Measurements from ENCODE around the gene KCTD3. TPM values are rescaled to one million over a fixed set of nuclear protein-coding genes. Genes with fewer than 3 reads are reported as not detected.

The KCTD3 gene
- total and polyA plus RNA-seq, 2 of the 13 experiments (the other 11 are each of a cell fraction or from before 2014, with no cell fraction given), result 49.8 to 68.1 TPM

DNA sequence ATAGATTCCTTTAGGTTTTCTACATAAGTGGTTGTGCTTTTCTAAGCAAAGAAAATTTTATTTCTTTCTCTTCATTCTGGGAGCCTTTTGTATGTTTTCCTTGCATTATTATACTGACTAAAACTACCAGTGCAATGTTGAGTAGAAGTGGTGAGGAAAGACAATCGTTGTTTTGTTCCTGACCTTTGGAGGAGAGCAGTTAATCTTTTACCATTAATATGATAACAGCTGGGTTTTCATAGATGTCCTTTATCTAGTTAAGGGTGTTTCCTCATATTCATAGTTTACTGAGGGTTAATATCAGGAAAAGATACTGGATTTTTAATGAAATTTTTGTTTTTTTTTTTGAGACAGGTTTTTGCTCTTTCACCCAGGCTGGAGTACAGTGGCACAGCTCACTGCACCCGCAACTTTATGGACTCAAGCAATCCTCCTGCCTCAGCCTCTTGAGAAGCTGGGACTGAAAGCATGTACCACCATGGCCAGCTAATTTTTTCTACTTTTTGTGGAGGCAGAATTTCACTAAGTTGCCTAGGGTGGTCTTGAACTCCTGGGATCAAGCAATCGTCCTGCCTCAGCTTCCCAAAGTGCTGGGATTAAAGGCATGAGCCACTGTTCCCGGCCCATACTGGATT is 9.0 kb upstream of the KCTD3 start (continued):
- TF ChIP-seq ZNF44 (CRISPR knock-in tag; IDR thresholded peaks at IDR 0.05) (no peak), HNRNPH1 (optimal IDR thresholded peaks at IDR 0.05; ENCODE audit: low read depth, low read length) (no peak), CEBPZ (IDR thresholded peaks at IDR 0.05; ENCODE audit: low read length) (no peak), ZNF614 (CRISPR knock-in tag; IDR thresholded peaks at IDR 0.05; ENCODE audit: borderline replicate concordance) (no peak), POLR2G (IDR thresholded peaks at IDR 0.05; ENCODE audit: low read depth, low read length) (no peak), POLR2AphosphoS5 (IDR thresholded peaks at IDR 0.05; ENCODE audit: low read depth, low read length) (0 out of 2 replicates have a peak, but pooled peaks have one; percentile 28), KLF6 (CRISPR knock-in tag; IDR thresholded peaks at IDR 0.05) (no peak), ESRRA (CRISPR knock-in tag; IDR thresholded peaks at IDR 0.05; ENCODE audit: low read depth) (no peak), MYNN (CRISPR knock-in tag; IDR thresholded peaks at IDR 0.05; ENCODE audit: low read depth) (no peak), ZNF10 (CRISPR knock-in tag; IDR thresholded peaks at IDR 0.05; ENCODE audit: borderline replicate concordance, low read depth) (no peak), AGO2 (optimal IDR thresholded peaks at IDR 0.05; ENCODE audit: low read depth, low read length) (no peak), NR2F2 (IDR thresholded peaks at IDR 0.05; ENCODE audit: borderline replicate concordance, low read depth) (no peak), ZFP37 (CRISPR knock-in tag; IDR thresholded peaks at IDR 0.05; ENCODE audit: borderline replicate concordance) (no peak), ZNF337 (CRISPR knock-in tag; IDR thresholded peaks at IDR 0.05; ENCODE audit: borderline replicate concordance, low read depth) (no peak), ZNF569 (CRISPR knock-in tag; IDR thresholded peaks at IDR 0.05; ENCODE audit: borderline replicate concordance) (no peak), ZFP1 (CRISPR knock-in tag; IDR thresholded peaks at IDR 0.05) (peak; percentile 87; the same call in 1 of the 2 replicates), ATM (IDR thresholded peaks at IDR 0.05; ENCODE audit: borderline replicate concordance) (no peak), ZNF383 (CRISPR knock-in tag; IDR thresholded peaks at IDR 0.05; ENCODE audit: borderline replicate concordance) (no peak)
- TF ChIP-seq, protein P1, sequence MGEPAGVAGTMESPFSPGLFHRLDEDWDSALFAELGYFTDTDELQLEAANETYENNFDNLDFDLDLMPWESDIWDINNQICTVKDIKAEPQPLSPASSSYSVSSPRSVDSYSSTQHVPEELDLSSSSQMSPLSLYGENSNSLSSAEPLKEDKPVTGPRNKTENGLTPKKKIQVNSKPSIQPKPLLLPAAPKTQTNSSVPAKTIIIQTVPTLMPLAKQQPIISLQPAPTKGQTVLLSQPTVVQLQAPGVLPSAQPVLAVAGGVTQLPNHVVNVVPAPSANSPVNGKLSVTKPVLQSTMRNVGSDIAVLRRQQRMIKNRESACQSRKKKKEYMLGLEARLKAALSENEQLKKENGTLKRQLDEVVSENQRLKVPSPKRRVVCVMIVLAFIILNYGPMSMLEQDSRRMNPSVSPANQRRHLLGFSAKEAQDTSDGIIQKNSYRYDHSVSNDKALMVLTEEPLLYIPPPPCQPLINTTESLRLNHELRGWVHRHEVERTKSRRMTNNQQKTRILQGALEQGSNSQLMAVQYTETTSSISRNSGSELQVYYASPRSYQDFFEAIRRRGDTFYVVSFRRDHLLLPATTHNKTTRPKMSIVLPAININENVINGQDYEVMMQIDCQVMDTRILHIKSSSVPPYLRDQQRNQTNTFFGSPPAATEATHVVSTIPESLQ (CRISPR knock-in tag; conservative IDR thresholded peaks at IDR 0.05), result no peak
- TF ChIP-seq, protein P2, sequence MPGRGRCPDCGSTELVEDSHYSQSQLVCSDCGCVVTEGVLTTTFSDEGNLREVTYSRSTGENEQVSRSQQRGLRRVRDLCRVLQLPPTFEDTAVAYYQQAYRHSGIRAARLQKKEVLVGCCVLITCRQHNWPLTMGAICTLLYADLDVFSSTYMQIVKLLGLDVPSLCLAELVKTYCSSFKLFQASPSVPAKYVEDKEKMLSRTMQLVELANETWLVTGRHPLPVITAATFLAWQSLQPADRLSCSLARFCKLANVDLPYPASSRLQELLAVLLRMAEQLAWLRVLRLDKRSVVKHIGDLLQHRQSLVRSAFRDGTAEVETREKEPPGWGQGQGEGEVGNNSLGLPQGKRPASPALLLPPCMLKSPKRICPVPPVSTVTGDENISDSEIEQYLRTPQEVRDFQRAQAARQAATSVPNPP (CRISPR knock-in tag; IDR thresholded peaks at IDR 0.05), result no peak
- TF ChIP-seq, protein P3, sequence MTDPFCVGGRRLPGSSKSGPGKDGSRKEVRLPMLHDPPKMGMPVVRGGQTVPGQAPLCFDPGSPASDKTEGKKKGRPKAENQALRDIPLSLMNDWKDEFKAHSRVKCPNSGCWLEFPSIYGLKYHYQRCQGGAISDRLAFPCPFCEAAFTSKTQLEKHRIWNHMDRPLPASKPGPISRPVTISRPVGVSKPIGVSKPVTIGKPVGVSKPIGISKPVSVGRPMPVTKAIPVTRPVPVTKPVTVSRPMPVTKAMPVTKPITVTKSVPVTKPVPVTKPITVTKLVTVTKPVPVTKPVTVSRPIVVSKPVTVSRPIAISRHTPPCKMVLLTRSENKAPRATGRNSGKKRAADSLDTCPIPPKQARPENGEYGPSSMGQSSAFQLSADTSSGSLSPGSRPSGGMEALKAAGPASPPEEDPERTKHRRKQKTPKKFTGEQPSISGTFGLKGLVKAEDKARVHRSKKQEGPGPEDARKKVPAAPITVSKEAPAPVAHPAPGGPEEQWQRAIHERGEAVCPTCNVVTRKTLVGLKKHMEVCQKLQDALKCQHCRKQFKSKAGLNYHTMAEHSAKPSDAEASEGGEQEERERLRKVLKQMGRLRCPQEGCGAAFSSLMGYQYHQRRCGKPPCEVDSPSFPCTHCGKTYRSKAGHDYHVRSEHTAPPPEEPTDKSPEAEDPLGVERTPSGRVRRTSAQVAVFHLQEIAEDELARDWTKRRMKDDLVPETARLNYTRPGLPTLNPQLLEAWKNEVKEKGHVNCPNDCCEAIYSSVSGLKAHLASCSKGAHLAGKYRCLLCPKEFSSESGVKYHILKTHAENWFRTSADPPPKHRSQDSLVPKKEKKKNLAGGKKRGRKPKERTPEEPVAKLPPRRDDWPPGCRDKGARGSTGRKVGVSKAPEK (CRISPR knock-in tag; IDR thresholded peaks at IDR 0.05; ENCODE audit: borderline replicate concordance), result no peak

Measured in HepG2 (cell line).